HEK293 (cell line): ENCODE measurements around the gene ZNF559.

Source experiments
- CTCF ChIA-PET: fragments of 350-600 bp; formaldehyde crosslinking; extraction: SDS; loops from one replicate; lab custom pipeline; 2021; ENCODE audit warnings: antibody characterized with exemption; lab: Yijun Ruan, JAX
- POLR2A ChIA-PET: fragments of 300-600 bp; formaldehyde crosslinking; extraction: SDS; loops from one replicate; lab custom pipeline; 2020; ENCODE audit warnings: antibody characterized with exemption, inconsistent platforms; lab: Yijun Ruan, JAX
- H3K27ac ChIP-seq: fragments of 200-500 bp; sonication (Bioruptor generic); 2 replicates; pipeline ENCODE4 v1.5.1; 2014; ENCODE audit warnings: low read depth, low read length, control low read depth, inconsistent platforms; ENCODE audit errors: extremely low read depth
- H3K36me3 ChIP-seq, 2 experiments: fragments of 200-500 bp in 1 of 2; sonication (Bioruptor generic) in 1 of 2; 1 replicate in 1 of 2; 2 replicates in 1 of 2; pipeline ENCODE4 v1.5.1; 2014 to 2017; ENCODE audit warnings: inconsistent platforms in 2 of 2, low read length in 2 of 2; ENCODE audit not compliant: control insufficient read depth in 2 of 2, insufficient read depth in 1 of 2
- H3K4me1 ChIP-seq: fragments of 200-500 bp; sonication (Bioruptor generic); 2 replicates; pipeline ENCODE4 v1.5.1; 2014; ENCODE audit warnings: mild to moderate bottlenecking, low read length, inconsistent platforms; ENCODE audit not compliant: control insufficient read depth, insufficient read depth
- H3K4me3 ChIP-seq: 2 replicates; pipeline ENCODE4 v1.5.1; 2011; ENCODE audit warnings: low read depth, mild to moderate bottlenecking, control low read depth, low read length, moderate library complexity
- H3K9me3 ChIP-seq: fragments of 200-500 bp; sonication (Bioruptor generic); 2 replicates; pipeline ENCODE4 v1.5.1; 2014; ENCODE audit warnings: low read depth, low read length, inconsistent platforms; ENCODE audit not compliant: control insufficient read depth, insufficient read depth
- KLF10 ChIP-seq: fragments of 450-650 bp; IDR thresholded peaks from 2 replicates; pipeline ENCODE4 v1.5.1; 2018; ENCODE audit warnings: missing biosample characterization, mild to moderate bottlenecking, missing genetic modification characterization
- KLF9 ChIP-seq: fragments of 450-650 bp; formaldehyde crosslinking; IDR thresholded peaks from 2 replicates; pipeline ENCODE4 v1.5.1; 2016; ENCODE audit warnings: missing biosample characterization, missing genetic modification characterization, low read depth
- SP2 ChIP-seq: fragments of 450-650 bp; formaldehyde crosslinking; IDR thresholded peaks from 2 replicates; pipeline ENCODE4 v1.5.1; 2016; ENCODE audit warnings: missing biosample characterization, missing genetic modification characterization
- TCF7L2 ChIP-seq: IDR thresholded peaks from 2 replicates; pipeline ENCODE4 v1.6.1; 2011; ENCODE audit warnings: low read depth, mild to moderate bottlenecking, inconsistent platforms, low read length, moderate library complexity, borderline replicate concordance
- ZBTB17 ChIP-seq: fragments of 450-650 bp; formaldehyde crosslinking; IDR thresholded peaks from 2 replicates; pipeline ENCODE4 v1.5.1; 2016; ENCODE audit warnings: missing biosample characterization, missing genetic modification characterization
- ZBTB44 ChIP-seq: fragments of 450-650 bp; IDR thresholded peaks from 2 replicates; pipeline ENCODE4 v1.5.1; 2018; ENCODE audit warnings: missing biosample characterization, mild to moderate bottlenecking, missing genetic modification characterization
- ZBTB6 ChIP-seq: fragments of 450-650 bp; formaldehyde crosslinking; IDR thresholded peaks from 2 replicates; pipeline ENCODE4 v1.5.1; 2017; ENCODE audit warnings: missing biosample characterization, missing genetic modification characterization
- ZNF121 ChIP-seq: fragments of 450-650 bp; formaldehyde crosslinking; IDR thresholded peaks from 2 replicates; pipeline ENCODE4 v1.5.1; 2016; ENCODE audit warnings: missing biosample characterization, missing genetic modification characterization
- ZNF133 ChIP-seq: fragments of 450-650 bp; formaldehyde crosslinking; IDR thresholded peaks from 2 replicates; pipeline ENCODE4 v1.5.1; 2016; ENCODE audit warnings: missing biosample characterization, missing genetic modification characterization
- ZNF157 ChIP-seq: fragments of 450-650 bp; formaldehyde crosslinking; IDR thresholded peaks from 2 replicates; pipeline ENCODE4 v1.5.1; 2016; ENCODE audit warnings: missing biosample characterization, missing genetic modification characterization
- ZNF19 ChIP-seq: fragments of 450-650 bp; formaldehyde crosslinking; IDR thresholded peaks from 2 replicates; pipeline ENCODE4; 2016; ENCODE audit warnings: missing biosample characterization, missing genetic modification characterization, low read depth
- ZNF221 ChIP-seq: fragments of 450-650 bp; formaldehyde crosslinking; IDR thresholded peaks from 2 replicates; pipeline ENCODE4 v1.5.1; 2017; ENCODE audit warnings: missing biosample characterization, missing genetic modification characterization, borderline replicate concordance
- ZNF350 ChIP-seq: fragments of 450-650 bp; formaldehyde crosslinking; IDR thresholded peaks from 2 replicates; pipeline ENCODE4 v1.5.0; 2017; ENCODE audit warnings: missing biosample characterization, mild to moderate bottlenecking, missing genetic modification characterization
- ZNF404 ChIP-seq: fragments of 450-650 bp; formaldehyde crosslinking; IDR thresholded peaks from 2 replicates; pipeline ENCODE4 v1.5.1; 2017; ENCODE audit warnings: missing biosample characterization, missing genetic modification characterization
- ZNF610 ChIP-seq: fragments of 450-650 bp; formaldehyde crosslinking; IDR thresholded peaks from 2 replicates; pipeline ENCODE4 v1.5.1; 2016; ENCODE audit warnings: missing biosample characterization, missing genetic modification characterization, borderline replicate concordance
- ZNF624 ChIP-seq: fragments of 450-650 bp; formaldehyde crosslinking; IDR thresholded peaks from 2 replicates; pipeline ENCODE4 v1.5.1; 2017; ENCODE audit warnings: missing biosample characterization, missing genetic modification characterization
- ZNF645 ChIP-seq: fragments of 450-650 bp; formaldehyde crosslinking; IDR thresholded peaks from 2 replicates; pipeline ENCODE4; 2016; ENCODE audit warnings: missing biosample characterization, missing genetic modification characterization
- ZNF658 ChIP-seq: fragments of 450-650 bp; formaldehyde crosslinking; IDR thresholded peaks from 2 replicates; pipeline ENCODE4; 2016; ENCODE audit warnings: missing biosample characterization, missing genetic modification characterization
- ZNF677 ChIP-seq: fragments of 450-650 bp; IDR thresholded peaks from 2 replicates; pipeline ENCODE4 v1.5.0; 2018; ENCODE audit warnings: missing biosample characterization, mild to moderate bottlenecking, missing genetic modification characterization, moderate library complexity
- ZNF777 ChIP-seq: fragments of 450-650 bp; formaldehyde crosslinking; IDR thresholded peaks from 2 replicates; pipeline ENCODE4 v1.5.1; 2017; ENCODE audit warnings: missing biosample characterization, missing genetic modification characterization, borderline replicate concordance
- TF ChIP-seq, protein P1 (sequence below): fragments of 450-650 bp; formaldehyde crosslinking; IDR thresholded peaks from 2 replicates; pipeline ENCODE4 v1.5.1; 2017; ENCODE audit warnings: missing biosample characterization, missing genetic modification characterization
- TF ChIP-seq, protein P2 (sequence below): fragments of 450-650 bp; formaldehyde crosslinking; IDR thresholded peaks from 2 replicates; pipeline ENCODE4 v1.5.1; 2016; ENCODE audit warnings: missing biosample characterization, missing genetic modification characterization
- TF ChIP-seq, protein P3 (sequence below): fragments of 450-650 bp; formaldehyde crosslinking; IDR thresholded peaks from 2 replicates; pipeline ENCODE4 v1.5.1; 2016; ENCODE audit warnings: missing biosample characterization, missing genetic modification characterization, low read depth

ZNF559 gene

DNA sequence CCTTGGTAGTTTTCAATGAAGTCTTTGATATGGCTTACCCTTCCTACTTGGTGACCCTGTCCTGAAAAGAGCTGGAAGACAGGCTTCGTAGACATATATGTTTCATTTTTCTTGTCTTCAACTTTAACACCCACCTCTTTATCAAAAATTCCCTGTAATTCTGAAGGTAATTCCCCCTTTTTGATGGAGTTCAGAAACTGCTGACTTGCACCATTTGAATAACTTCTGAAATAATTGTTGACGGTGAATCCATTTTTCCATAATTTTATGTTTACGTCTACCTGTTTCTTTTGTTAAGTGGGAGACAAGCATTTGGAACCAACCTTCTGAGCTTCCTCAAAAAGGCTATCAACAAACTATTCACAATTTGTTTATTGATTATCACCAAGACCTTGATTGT lies 24.3 kb downstream of the ZNF559 start (continued):
- no peak for TF ChIP-seq ZNF624 (tag by site-specific recombination)
- no peak for TF ChIP-seq ZNF133 (tag by site-specific recombination)
- TF ChIP-seq, all 188 proteins: peak for 0

DNA sequence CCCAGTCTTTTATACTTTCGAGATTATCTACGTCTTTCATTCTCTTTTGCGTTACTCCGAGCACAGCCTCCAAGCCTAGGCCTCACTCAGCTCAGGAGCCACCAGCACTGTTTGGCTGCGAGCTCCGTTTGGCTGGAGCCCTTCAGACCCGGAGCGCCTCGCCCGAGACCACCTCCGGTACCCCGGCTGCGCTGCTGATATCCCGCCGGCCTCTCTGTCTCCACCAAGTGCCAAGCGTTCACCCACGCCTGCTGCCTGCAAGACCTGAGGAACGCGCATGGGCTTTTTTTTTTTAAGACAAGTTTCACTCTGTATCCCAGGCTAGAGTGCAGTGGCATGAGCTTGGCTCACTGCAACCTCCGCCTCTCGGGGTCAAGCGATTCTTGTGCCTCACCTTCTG lies 24.7 kb downstream of the ZNF559 start:
- ChIA-PET CTCF (interaction anchor here (0.9 kb wide), 1 partner anchor 39 kb away, joined by 3 read pairs; no protein-coding TSS in a partner anchor), POLR2A (no interaction called here)
- Histone ChIP-seq H3K27ac (no peak overlapping the region), H3K36me3 (peaks cover 4 to 9% of the 10 kb centered on the region in 2 experiments; a peak in 2 of 3 replicates), H3K4me3 (no peak overlapping the region), H3K9me3 (no peaks in the 10 kb centered on the region; the same call in none of the 2 replicates), H3K4me1 (no peaks in the 10 kb centered on the region)
- TF ChIP-seq, protein P1, sequence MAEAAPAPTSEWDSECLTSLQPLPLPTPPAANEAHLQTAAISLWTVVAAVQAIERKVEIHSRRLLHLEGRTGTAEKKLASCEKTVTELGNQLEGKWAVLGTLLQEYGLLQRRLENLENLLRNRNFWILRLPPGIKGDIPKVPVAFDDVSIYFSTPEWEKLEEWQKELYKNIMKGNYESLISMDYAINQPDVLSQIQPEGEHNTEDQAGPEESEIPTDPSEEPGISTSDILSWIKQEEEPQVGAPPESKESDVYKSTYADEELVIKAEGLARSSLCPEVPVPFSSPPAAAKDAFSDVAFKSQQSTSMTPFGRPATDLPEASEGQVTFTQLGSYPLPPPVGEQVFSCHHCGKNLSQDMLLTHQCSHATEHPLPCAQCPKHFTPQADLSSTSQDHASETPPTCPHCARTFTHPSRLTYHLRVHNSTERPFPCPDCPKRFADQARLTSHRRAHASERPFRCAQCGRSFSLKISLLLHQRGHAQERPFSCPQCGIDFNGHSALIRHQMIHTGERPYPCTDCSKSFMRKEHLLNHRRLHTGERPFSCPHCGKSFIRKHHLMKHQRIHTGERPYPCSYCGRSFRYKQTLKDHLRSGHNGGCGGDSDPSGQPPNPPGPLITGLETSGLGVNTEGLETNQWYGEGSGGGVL (tag by site-specific recombination), result no peak
- TF ChIP-seq TCF7L2 (no peak), ZNF404 (tag by site-specific recombination) (no peak), ZNF777 (no peak), ZBTB44 (tag by site-specific recombination) (no peak), ZNF610 (tag by site-specific recombination) (no peak), KLF9 (tag by site-specific recombination) (no peak), ZNF121 (no peak), SP2 (tag by site-specific recombination) (no peak), ZNF677 (tag by site-specific recombination) (no peak)
- TF ChIP-seq, protein P2, sequence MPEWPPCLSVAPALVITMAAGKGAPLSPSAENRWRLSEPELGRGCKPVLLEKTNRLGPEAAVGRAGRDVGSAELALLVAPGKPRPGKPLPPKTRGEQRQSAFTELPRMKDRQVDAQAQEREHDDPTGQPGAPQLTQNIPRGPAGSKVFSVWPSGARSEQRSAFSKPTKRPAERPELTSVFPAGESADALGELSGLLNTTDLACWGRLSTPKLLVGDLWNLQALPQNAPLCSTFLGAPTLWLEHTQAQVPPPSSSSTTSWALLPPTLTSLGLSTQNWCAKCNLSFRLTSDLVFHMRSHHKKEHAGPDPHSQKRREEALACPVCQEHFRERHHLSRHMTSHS (tag by site-specific recombination), result no peak

GRCh38 chr19:9352505-9352904 lies 28.5 kb downstream of the ZNF559 start:
- no peaks in the 10 kb centered on the region; the same call in none of the 2 replicates for H3K9me3 ChIP-seq
- H3K36me3 ChIP-seq, result peaks cover 4 to 11% of the 10 kb centered on the region in 2 experiments; a peak in 2 of 3 replicates
- no peaks in the 10 kb centered on the region for H3K4me1 ChIP-seq
- TF ChIP-seq ZNF350 (tag by site-specific recombination) (no peak), ZNF157 (no peak), ZBTB6 (tag by site-specific recombination) (no peak), KLF10 (tag by site-specific recombination) (no peak), ZBTB17 (no peak), ZNF658 (no peak), ZNF221 (tag by site-specific recombination) (no peak), ZNF645 (tag by site-specific recombination) (no peak), ZNF19 (tag by site-specific recombination) (no peak)
- TF ChIP-seq, protein P3, sequence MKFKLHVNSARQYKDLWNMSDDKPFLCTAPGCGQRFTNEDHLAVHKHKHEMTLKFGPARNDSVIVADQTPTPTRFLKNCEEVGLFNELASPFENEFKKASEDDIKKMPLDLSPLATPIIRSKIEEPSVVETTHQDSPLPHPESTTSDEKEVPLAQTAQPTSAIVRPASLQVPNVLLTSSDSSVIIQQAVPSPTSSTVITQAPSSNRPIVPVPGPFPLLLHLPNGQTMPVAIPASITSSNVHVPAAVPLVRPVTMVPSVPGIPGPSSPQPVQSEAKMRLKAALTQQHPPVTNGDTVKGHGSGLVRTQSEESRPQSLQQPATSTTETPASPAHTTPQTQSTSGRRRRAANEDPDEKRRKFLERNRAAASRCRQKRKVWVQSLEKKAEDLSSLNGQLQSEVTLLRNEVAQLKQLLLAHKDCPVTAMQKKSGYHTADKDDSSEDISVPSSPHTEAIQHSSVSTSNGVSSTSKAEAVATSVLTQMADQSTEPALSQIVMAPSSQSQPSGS, result no peak
- TF ChIP-seq, all 188 proteins: peak for 0
- H3K4me3 ChIP-seq, result no peak overlapping the region
- POLR2A ChIA-PET, result no interaction called here
- no peak overlapping the region for H3K27ac ChIP-seq
- CTCF ChIA-PET, result no interaction called here
